ENCODE measurements around the gene MC3R.

DNA sequence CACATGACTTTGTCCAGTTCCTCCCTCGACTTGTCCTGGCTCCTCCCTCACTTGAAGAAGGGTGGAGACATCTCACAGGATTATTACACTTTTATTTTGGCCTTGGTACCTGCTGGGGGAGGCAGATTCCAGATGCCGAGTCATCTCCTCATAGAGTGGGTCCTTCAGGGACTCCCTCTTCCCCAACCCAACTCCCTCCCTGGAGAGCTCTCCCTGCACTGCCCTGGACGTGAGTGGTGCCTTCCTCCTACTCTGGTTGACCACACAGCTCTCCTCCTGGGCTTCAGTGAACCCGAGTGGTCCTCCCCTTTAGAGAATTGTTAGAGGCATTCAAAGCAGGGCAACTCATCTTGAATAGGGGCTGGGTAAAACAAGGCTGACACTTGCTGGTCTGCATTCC lies 40.9 kb upstream of the MC3R start:
- TF ChIP-seq, protein P1, sequence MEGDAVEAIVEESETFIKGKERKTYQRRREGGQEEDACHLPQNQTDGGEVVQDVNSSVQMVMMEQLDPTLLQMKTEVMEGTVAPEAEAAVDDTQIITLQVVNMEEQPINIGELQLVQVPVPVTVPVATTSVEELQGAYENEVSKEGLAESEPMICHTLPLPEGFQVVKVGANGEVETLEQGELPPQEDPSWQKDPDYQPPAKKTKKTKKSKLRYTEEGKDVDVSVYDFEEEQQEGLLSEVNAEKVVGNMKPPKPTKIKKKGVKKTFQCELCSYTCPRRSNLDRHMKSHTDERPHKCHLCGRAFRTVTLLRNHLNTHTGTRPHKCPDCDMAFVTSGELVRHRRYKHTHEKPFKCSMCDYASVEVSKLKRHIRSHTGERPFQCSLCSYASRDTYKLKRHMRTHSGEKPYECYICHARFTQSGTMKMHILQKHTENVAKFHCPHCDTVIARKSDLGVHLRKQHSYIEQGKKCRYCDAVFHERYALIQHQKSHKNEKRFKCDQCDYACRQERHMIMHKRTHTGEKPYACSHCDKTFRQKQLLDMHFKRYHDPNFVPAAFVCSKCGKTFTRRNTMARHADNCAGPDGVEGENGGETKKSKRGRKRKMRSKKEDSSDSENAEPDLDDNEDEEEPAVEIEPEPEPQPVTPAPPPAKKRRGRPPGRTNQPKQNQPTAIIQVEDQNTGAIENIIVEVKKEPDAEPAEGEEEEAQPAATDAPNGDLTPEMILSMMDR (IDR thresholded peaks at IDR 0.05) = no peak
- TF ChIP-seq POLR2A (IDR thresholded peaks at IDR 0.05) = no peak

Data from prostate gland (tissue), 2 donors.